A673 (cell line): ENCODE results near the gene HECW1.

Source experiments
- EZH2 ChIP-seq: fragments of 200-600 bp; sonication (generic); IDR thresholded peaks from 2 replicates; pipeline ENCODE4 v1.6.1; 2017; ENCODE audit warnings: borderline replicate concordance, low read depth, mild to moderate bottlenecking, mixed read lengths, antibody characterized with exemption, low read length; ENCODE audit not compliant: poor library complexity, severe bottlenecking
- TF ChIP-seq, protein P1 (sequence below): fragments of 300-800, 200-600 bp; sonication (generic); conservative IDR thresholded peaks from 2 replicates; pipeline ENCODE4 v1.5.1; 2017; ENCODE audit warnings: low read depth, mild to moderate bottlenecking, antibody characterized with exemption, low read length, moderate library complexity, mixed read lengths

DNA sequence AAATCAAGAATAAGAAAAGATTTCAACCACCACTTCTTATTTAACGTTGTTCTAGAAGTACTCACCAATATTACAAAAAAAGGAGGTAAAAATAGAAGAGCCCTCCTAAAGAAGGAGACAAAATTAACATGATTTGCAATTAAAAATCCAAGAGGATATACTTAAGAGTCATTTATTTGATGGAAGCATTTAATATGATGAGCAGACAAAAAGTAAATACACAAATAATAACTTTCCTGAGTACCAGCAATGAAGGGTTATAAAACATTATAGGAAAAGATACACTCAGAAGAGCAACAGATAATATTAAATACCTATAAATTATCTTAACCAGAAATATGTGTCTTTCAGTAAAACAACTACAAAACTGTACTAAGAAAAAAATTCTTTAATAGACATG lies 363.5 kb downstream of the HECW1 start:
- TF ChIP-seq, protein P1, sequence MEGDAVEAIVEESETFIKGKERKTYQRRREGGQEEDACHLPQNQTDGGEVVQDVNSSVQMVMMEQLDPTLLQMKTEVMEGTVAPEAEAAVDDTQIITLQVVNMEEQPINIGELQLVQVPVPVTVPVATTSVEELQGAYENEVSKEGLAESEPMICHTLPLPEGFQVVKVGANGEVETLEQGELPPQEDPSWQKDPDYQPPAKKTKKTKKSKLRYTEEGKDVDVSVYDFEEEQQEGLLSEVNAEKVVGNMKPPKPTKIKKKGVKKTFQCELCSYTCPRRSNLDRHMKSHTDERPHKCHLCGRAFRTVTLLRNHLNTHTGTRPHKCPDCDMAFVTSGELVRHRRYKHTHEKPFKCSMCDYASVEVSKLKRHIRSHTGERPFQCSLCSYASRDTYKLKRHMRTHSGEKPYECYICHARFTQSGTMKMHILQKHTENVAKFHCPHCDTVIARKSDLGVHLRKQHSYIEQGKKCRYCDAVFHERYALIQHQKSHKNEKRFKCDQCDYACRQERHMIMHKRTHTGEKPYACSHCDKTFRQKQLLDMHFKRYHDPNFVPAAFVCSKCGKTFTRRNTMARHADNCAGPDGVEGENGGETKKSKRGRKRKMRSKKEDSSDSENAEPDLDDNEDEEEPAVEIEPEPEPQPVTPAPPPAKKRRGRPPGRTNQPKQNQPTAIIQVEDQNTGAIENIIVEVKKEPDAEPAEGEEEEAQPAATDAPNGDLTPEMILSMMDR, result no peak
- TF ChIP-seq EZH2, result no peak
